Upper lobe of right lung (tissue), 1 donor: ENCODE results near the gene ZNF227. TPM values are rescaled to one million over a fixed set of nuclear protein-coding genes. Genes with fewer than 3 reads are reported as not detected.

ENCODE experiments used
- ATAC-seq: fragments of 200-7000 bp; cut with Tn5 transposase; one replicate; pipeline ENCODE4 v1.9.1; 2020; ENCODE audit warnings: mild to moderate bottlenecking, moderate library complexity
- DNase-seq: peaks from one replicate; pipeline ENCODE4 v3.0.0-alpha.2; 2020
- H3K27ac ChIP-seq: fragments of 200-600 bp; one replicate; pipeline ENCODE4 v1.8.0; 2022
- H3K27me3 ChIP-seq: fragments of 200-600 bp; one replicate; pipeline ENCODE4 v1.8.0; 2022; ENCODE audit warnings: mild to moderate bottlenecking
- H3K36me3 ChIP-seq: fragments of 200-600 bp; one replicate; pipeline ENCODE4 v1.8.0; 2022
- H3K4me1 ChIP-seq: fragments of 200-600 bp; one replicate; pipeline ENCODE4 v1.8.0; 2022
- H3K4me3 ChIP-seq: fragments of 200-600 bp; one replicate; pipeline ENCODE4 v1.8.0; 2022; ENCODE audit warnings: mild to moderate bottlenecking
- H3K9me3 ChIP-seq: fragments of 200-600 bp; one replicate; pipeline ENCODE4 v1.8.0; 2022
- intact Hi-C: fragments of 100-400 bp; cut with DNase I; formaldehyde crosslinking; loops from one replicate; pipeline ENCODE4 v1.11.0; 2022
- total RNA-seq: library from RNA; stranded (reverse); fragmentation: NEBNext Ultra II Directional; extraction: Animal tissue kit (Norgen Biotek cat#: 25700); gene quantifications from one replicate; pipeline ENCODE4 v1.2.1, GENCODE V29; 2021
- TF ChIP-seq, protein P1 (sequence below): fragments of 200-600 bp; IDR thresholded peaks from one replicate; pipeline ENCODE4 v1.8.0; 2022; ENCODE audit warnings: antibody characterized with exemption
- donor health status: DM: no; HTN: yes; CAD: no; lungs with severe emphysema.

The ZNF227 gene
- total RNA-seq, 1 donor from 2014 or later, result 17.0 TPM

- TF ChIP-seq, protein P1, sequence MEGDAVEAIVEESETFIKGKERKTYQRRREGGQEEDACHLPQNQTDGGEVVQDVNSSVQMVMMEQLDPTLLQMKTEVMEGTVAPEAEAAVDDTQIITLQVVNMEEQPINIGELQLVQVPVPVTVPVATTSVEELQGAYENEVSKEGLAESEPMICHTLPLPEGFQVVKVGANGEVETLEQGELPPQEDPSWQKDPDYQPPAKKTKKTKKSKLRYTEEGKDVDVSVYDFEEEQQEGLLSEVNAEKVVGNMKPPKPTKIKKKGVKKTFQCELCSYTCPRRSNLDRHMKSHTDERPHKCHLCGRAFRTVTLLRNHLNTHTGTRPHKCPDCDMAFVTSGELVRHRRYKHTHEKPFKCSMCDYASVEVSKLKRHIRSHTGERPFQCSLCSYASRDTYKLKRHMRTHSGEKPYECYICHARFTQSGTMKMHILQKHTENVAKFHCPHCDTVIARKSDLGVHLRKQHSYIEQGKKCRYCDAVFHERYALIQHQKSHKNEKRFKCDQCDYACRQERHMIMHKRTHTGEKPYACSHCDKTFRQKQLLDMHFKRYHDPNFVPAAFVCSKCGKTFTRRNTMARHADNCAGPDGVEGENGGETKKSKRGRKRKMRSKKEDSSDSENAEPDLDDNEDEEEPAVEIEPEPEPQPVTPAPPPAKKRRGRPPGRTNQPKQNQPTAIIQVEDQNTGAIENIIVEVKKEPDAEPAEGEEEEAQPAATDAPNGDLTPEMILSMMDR, result no peak
- ATAC-seq (no peak), DNase-seq (no peak)
- H3K27me3 ChIP-seq, result no peaks in the 10 kb centered on the region
- no peaks in the 10 kb centered on the region for H3K4me1 ChIP-seq
- H3K36me3 ChIP-seq, result no peaks in the 10 kb centered on the region
- intact Hi-C loops, result no loop called here
- no peak overlapping the region for H3K27ac ChIP-seq
- peaks cover 70% of the 10 kb centered on the region for H3K9me3 ChIP-seq
- no peak overlapping the region for H3K4me3 ChIP-seq
Measured at GRCh38 chr19:44258136-44258535, 45.8 kb downstream of the ZNF227 start.

- no peaks in the 10 kb centered on the region for H3K27me3 ChIP-seq
- ATAC-seq (no peak), DNase-seq (no peak)
- no peaks in the 10 kb centered on the region for H3K4me1 ChIP-seq
- H3K9me3 ChIP-seq, result peaks cover 63% of the 10 kb centered on the region
- TF ChIP-seq, protein P1, result no peak
- intact Hi-C loops, result no loop called here
- H3K36me3 ChIP-seq, result no peaks in the 10 kb centered on the region
- H3K4me3 ChIP-seq, result no peak overlapping the region
- no peak overlapping the region for H3K27ac ChIP-seq
Measured at GRCh38 chr19:44258835-44259413, 46.6 kb downstream of the ZNF227 start.

DNA sequence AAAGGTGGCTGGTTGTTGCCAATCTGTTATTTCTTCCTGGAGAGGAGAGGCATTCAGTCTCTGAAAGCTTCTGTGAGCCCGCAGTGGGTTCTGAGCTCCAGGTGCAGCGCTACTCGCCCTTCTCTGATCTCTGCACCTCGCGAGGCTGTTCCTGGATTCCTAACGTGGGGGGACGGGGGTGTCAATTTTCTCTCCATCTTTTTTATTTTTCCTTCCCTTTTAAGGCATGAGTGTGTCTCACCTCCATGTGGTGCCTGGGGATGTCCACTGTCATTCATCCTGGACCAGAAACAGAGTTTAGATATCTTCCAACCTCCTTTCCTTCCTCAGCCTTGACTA lies 48.0 kb downstream of the ZNF227 start:
- TF ChIP-seq, protein P1, result no peak
- Histone ChIP-seq H3K27ac (no peak overlapping the region), H3K4me1 (no peaks in the 10 kb centered on the region), H3K36me3 (no peaks in the 10 kb centered on the region), H3K9me3 (peaks cover 53% of the 10 kb centered on the region), H3K4me3 (no peak overlapping the region), H3K27me3 (no peaks in the 10 kb centered on the region)
- ATAC-seq (no peak), DNase-seq (no peak)
- intact Hi-C loops, result no loop called here

GRCh38 chr19:44260695-44261446 lies 48.5 kb downstream of the ZNF227 start:
- ATAC-seq (no peak), DNase-seq (no peak)
- intact Hi-C loops, result no loop called here
- TF ChIP-seq, protein P1, result no peak
- H3K9me3 ChIP-seq, result peaks cover 51% of the 10 kb centered on the region
- no peaks in the 10 kb centered on the region for H3K27me3 ChIP-seq
- H3K4me1 ChIP-seq, result no peaks in the 10 kb centered on the region
- no peaks in the 10 kb centered on the region for H3K36me3 ChIP-seq
- H3K27ac ChIP-seq, result no peak overlapping the region
- H3K4me3 ChIP-seq, result no peak overlapping the region

- H3K27me3 ChIP-seq, result no peaks in the 10 kb centered on the region
- TF ChIP-seq, protein P1, result no peak
- no peaks in the 10 kb centered on the region for H3K4me1 ChIP-seq
- no peak overlapping the region for H3K27ac ChIP-seq
- H3K36me3 ChIP-seq, result no peaks in the 10 kb centered on the region
- intact Hi-C loops, result no loop called here
- ATAC-seq, result no peak
- DNase-seq, result no peak
- H3K4me3 ChIP-seq, result no peak overlapping the region
- peaks cover 52% of the 10 kb centered on the region for H3K9me3 ChIP-seq
Measured at GRCh38 chr19:44277331-44277730, 65.0 kb downstream of the ZNF227 start.
